GM19035 (cell line): Measurements from ENCODE around the gene ADGRL3.
"Not testable (repeated sequence)": the region's sequence is repeated elsewhere in the genome, so short reads cannot be mapped to it uniquely, and the experiment has no call there.

Source experiments
- ATAC-seq: cut with Tn5 transposase; IDR thresholded peaks from one replicate; pipeline ENCODE4 v1.9.1; 2021; ENCODE audit not compliant: unreplicated experiment

The ADGRL3 gene

DNA sequence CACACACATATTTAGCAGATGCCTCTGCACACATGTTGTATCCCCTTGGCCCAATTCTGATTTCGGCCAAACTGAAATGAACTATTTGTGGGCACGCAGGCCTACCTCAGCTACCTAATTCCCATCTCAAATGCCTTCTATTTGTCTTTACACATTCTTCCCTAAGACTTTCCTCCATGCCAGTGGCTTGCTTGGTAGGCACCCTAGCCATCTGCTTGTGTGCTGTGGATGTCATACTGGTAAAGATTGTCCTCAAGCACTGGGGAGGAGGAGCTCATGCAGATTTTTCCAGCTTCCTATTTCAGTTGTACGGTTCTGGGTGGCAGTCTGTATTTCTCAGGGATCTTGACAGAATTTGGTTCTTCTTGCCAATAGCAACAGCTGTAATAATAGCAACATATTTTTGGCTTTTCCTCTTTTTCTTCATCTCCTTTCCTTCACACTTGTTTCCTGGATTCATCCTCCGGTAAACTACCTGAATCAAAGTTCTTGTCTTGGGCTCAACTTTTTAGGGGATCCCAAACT, 514.3 kb downstream of the ADGRL3 start:
- ATAC-seq, result no peak

GRCh38 chr4:61716426-61716825, 516.3 kb downstream of the ADGRL3 start:
- no peak for ATAC-seq

GRCh38 chr4:61723492-61723891, 523.4 kb downstream of the ADGRL3 start:
- no peak for ATAC-seq

DNA sequence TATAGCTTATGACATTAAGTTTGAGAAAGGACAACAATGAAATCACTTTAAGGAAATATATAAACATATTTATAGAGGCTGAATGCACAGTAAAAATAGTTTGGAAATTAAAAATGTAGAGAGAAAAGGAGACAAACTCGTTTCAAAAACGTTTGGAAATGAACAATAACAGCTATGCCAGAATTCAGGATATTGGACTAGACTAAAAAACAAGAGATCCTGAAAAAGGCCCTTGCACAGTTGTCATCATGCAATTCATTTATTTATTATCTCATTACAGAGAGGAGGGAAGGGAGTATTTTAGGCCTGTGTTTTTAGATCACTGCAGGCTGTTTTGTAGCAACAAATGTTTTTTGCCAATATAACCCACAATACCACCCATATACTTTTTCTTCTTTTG, 527.2 kb downstream of the ADGRL3 start:
- no peak for ATAC-seq

- ATAC-seq, result no peak
These were observed 534.3 kb downstream of the ADGRL3 start for GRCh38 chr4:61734409-61734808.

DNA sequence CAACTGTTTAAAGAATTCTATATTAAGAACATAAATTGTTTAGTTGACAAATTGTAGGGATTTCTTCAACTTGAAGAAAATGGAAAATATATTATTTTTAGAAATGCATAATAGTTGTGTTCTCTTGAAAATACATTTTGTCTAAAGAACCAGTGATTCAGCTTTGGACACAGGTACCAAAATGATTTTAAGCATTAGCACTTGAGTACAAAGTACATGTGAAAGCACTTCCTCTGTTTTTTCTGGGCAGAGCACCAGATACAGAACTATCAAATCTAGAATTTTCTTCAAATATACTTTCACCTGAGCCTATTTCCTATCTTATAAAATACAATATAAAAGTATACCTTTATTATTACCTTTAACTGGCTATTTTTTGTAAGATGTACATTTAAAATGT, 539.8 kb downstream of the ADGRL3 start:
- ATAC-seq, result no peak

GRCh38 chr4:61740886-61741285, 540.8 kb downstream of the ADGRL3 start:
- no peak for ATAC-seq

DNA sequence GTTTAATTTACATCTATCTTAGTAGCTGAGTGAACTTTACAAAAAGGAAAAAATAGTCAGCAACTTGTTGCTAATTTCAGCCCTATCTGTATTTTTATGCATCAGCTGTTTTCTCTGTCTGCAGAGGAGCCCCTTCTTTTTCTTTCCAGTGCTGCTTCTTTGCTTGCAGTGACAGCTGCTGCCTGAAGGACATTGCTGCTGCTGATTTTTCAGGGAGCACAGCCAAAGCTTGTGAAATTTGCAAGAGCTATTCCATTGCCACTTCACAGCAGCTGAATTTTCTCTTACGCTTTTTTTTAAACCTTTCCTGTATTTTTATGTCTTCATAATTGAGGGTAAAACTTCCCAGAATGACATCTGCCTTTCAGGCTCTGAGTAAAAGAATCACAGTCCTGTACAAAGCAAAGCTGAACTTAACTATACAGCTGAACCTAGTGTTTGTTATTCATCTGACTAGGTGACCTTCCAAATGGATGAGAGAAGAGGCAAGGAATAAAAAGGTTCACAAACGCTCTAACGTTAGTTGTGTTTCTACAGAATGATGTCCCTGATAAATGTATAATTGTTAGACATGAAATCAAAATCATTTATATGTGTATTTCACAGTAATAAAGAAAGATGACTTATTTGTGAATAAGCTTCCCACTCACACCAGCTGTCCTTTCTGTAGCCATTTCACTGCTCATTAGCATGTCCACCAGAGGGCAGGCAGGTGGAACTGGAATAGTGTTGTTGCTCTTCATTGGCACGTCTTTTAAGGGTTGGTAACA, 541.4 kb downstream of the ADGRL3 start:
- no peak for ATAC-seq

DNA sequence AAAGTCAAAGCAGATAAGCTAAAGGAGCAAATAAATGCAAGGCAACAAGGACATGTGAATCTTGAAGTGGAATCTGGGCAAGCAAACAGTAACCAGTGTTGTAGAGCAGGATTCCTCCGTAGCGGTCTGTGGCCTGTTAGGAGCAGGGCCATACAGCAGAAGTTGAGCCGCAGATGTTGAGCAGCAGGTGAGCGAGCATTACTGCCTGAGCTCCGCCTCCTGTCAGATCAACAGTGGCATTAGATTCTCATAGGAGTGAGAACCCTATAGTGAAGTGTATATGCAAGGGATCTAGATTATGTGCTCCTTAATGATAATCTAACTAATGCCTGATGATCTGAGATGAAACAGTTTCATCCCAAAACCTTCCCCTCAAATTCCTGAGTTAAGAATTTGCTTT, 550.7 kb downstream of the ADGRL3 start:
- no peak for ATAC-seq

GRCh38 chr4:61752617-61753016, 552.5 kb downstream of the ADGRL3 start:
- no peak for ATAC-seq

DNA sequence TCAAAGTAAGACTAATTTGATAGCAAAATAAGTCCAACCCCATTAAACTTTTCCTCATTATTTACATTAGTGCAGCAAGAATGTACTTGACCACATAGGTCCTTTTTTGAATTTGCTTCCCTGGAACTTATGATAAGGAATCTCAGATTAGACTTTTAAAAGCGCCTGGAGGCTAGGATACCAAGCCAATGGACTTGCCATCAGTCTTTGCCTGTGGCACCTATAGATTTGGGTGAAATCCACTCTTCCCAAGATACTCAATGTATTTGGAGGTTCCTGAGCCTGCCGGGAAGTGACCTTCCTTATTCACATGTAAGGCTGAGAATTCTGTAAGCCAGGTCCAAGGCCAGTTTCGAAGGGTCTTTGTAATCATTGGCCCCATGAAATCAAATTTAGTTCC, 553.6 kb downstream of the ADGRL3 start:
- no peak for ATAC-seq

DNA sequence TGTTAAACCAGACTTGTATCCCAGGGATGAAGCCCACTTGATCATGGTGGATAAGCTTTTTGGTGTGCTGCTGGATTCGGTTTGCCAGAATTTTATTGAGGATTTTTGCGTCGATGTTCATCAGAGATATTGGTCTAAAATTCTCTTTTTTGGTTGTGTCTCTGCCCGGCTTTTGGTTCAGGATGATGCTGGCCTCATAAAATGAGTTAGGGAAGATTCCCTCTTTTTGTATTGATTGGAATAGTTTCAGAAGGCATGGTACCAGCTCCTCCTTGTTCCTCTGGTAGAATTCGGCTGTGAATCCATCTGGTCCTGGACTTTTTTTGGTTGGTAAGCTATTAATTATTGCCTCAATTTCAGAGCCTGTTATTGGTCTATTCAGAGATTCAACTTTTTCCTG, 556.8 kb downstream of the ADGRL3 start:
- ATAC-seq, result not testable (repeated sequence)

GRCh38 chr4:61757983-61758382, 557.9 kb downstream of the ADGRL3 start:
- ATAC-seq, result not testable (repeated sequence)

DNA sequence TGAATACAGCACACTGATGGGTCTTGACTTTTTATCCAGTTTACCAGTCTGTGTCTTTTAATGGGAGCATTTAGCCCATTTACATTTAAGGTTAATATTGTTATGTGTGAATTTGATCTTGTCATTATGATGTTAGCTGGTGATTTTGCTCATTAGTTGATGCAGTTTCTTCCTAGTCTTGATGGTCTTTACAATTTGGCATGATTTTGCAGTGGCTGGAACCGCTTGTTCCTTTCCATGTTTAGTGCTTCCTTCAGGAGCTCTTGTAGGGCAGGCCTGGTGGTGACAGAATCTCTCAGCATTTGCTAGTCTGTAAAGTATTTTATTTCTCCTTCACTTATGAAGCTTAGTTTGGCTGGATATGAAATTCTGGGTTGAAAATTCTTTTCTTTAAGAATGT, 558.5 kb downstream of the ADGRL3 start:
- ATAC-seq, result not testable (repeated sequence)

DNA sequence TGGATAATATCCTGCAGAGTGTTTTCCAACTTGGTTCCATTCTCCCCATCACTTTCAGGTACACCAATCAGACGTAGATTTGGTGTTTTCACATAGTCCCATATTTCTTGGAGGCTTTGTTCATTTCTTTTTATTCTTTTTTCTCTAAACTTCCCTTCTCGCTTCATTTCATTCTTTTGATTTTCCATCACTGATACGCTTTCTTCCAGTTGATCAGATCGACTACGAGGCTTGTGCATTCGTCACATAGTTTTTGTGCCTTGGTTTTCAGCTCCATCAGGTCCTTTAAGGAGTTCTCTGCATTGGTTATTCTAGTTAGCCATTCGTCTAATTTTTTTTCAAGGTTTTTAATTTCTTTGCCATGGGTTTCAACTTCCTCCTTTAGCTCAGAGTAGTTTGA, 559.1 kb downstream of the ADGRL3 start:
- ATAC-seq, result not testable (repeated sequence)

DNA sequence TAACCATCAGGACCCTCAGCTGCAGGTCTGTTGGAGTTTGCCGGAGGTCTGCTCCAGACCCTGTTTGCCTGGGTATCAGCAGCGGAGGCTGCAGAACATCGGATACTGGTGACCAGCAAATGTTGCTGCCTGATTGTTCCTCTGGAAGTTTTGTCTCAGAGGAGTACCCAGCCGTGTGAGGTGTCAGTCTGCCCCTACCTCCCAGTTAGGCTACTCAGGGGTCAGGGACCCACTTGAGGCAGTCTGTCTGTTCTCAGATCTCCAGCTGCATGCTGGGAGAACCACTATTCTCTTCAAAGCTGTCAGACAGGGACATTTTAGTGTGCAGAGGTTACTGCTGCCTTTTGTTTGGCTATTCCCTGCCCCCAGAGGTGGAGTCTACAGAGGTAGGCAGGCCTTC, 559.8 kb downstream of the ADGRL3 start:
- ATAC-seq, result not testable (repeated sequence)

DNA sequence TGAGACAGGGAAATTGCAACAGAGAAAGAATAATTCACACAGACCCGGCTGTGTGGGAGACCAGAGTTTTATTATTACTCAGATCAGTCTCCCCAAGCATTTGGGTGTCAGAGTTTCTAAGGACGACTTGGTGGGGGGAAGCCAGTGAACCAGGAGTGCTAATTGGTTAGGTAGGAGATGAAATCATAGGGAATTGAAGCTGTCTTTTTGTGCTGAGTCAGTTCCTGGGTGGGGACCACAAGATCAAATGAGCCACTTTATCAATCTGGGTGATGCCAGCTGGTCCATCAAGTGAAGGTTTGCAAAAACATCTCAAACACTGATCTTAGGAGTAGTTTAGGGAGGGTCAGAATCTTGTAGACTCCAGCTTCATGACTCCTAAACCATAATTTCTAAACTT, 560.7 kb downstream of the ADGRL3 start:
- no peak for ATAC-seq

- no peak for ATAC-seq
These were observed 562.8 kb downstream of the ADGRL3 start for GRCh38 chr4:61762722-61763627.

- no peak for ATAC-seq
These were observed 563.6 kb downstream of the ADGRL3 start for GRCh38 chr4:61763682-61764081.

DNA sequence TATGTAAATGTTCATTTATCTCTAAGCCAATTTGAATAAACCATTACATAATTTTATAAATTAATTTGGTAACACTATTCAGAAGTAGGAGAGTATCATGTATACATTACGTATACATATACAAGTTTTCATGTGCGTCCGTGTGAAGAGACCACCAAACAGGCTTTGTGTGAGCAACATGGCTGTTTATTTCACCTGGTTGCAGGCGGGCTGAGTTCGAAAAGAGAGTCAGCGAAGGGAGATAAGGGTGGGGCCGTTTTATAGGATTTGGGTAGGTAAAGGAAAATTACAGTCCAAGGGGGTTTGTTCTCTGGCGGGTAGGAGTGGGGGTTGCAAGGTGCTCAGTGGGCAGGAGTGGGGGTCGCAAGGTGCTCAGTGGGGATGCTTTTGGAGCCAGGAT, 564.0 kb downstream of the ADGRL3 start:
- not testable (repeated sequence) for ATAC-seq

GRCh38 chr4:61769444-61770167, 569.5 kb downstream of the ADGRL3 start:
- not testable (repeated sequence) for ATAC-seq
